Head of caudate nucleus (tissue), 42 donors: Measurements from ENCODE around the gene SPACDR.
"Not testable (repeated sequence)": the region's sequence is repeated elsewhere in the genome, so short reads cannot be mapped to it uniquely, and the experiment has no call there.

Experiments used
- DNase-seq, 42 donors: peaks; one replicate each; pipeline versions ENCODE4 v3.0.0 to v3.0.0-alpha.2; 2020 to 2021; ENCODE audit warnings: mixed read lengths in 7 of 42
- intact Hi-C: fragments of 100-400 bp; cut with DNase I; formaldehyde crosslinking; loops from one replicate; pipeline ENCODE4 v1.15.0; 2022

The SPACDR gene, protein sequence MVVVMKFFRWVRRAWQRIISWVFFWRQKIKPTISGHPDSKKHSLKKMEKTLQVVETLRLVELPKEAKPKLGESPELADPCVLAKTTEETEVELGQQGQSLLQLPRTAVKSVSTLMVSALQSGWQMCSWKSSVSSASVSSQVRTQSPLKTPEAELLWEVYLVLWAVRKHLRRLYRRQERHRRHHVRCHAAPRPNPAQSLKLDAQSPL

DNA sequence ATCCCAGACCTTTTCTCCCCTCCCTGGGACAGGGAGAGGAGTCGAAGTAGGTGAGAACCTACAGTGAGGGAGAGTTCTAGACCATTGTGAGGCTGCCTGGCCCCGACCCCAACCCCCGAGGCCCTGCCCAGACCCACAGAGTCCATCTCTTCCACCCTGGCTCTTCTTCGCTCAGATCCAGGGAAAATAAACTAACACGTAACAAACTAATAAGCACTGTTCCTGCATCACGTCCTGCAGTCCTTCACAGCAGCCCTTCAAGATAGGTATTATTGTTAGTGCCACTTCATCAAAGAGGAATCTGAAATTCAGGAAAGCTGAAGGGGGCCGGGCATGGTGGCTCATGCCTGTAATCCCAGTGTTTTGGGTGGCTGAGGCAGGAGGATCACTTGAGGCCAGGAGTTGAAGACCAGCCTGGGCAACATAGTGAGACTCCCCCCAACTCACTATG lies at the start of gene SPACDR:
Gene SPACDR, minus strand, starts transcription at position 51 of the 451 bp plus-strand sequence. CDS start 235 bp downstream, outside the sequence.
- no peak for DNase-seq
- intact Hi-C loops: no loop called here

DNA sequence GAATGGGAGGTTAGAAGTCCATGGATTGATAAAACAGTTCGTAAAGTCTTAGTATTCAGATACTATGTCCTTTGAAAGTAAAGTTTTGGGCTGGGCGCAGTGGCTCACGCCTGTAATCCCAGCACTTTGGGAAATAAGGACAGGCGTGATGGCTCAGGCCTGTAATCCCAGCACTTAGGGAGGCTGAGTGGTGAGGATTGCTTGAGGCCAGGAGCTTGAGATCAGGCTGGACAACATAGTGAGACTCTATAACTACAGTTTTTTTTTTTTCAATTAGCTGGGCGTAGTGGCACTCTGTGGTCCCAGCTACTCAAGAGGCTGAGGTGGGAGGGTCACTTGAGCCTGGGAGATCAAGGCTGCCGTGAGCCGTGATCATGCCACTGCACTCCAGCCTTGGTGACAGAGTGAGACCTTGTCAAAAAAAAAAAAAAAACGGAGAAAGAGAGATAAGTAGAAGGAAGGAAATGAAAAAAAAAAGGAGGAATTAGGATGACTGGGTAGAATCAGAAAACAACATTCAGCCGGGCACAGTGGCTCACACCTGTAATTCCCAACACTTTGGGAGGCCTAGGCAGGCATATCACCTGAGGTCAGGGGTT lies 49.3 kb upstream of the SPACDR start:
- intact Hi-C loops: no loop called here

DNA sequence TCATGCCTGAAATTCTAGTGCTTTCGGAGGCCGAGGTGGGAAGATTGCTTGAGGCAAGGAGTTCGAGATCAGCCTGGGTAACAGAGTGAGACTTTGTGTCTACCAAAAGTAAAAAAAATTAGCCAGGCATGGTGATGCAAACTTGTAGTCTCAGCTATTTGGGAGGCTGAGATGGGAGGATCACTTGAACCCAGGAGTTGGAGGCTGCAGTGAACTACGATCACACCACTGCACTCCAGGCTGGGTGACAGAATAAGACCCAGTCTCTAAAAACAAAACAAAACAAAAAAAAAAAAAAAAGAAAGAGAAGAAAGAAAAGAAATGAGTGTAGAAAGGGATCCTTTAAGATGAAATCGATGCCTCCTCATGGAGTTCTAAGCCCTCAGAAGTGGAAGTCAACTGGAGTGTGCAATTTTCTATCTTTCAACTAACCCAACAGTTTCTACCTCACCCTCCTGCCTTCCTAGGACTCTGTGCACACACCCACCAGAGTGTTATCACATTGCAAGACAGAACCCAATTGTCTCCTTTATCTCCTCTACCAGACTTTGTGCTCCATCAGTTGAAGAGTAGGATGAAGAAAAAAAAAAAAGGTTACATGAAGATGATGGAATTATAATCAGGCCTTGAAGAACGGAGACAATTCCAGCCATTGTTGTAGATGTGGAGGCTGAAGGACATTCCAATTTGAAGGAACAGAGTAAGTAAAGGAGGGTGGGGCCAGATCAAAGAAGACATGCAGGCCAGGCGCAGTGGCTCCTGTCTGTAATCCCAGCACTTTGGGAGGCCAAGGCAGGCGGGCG lies 46.6 kb upstream of the SPACDR start:
- intact Hi-C loops: no loop called here
- DNase-seq: no peak

More for the DNA sequence above, 49.3 kb upstream of the SPACDR start:
- no peak for DNase-seq

DNA sequence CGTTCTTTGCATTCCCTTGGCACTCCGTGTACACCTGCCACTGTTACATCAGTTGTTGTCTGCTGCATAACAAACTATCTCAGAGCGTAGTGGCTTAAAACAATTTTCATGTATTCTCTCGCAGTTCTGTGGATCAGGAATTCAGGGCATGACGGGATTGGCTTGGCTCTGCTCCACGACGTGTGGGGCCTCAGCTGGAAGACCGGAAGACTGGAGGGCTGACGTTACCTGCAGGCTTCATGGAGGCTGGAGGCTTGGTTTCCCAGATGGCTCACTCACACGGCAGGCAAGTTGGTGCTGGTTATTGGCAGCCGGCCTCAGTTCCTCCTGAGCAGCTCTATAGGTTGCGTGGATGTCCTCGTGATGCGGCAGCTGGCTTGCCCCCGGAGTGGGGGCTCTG lies 45.2 kb upstream of the SPACDR start:
- no peak for DNase-seq
- intact Hi-C loops: no loop called here

DNA sequence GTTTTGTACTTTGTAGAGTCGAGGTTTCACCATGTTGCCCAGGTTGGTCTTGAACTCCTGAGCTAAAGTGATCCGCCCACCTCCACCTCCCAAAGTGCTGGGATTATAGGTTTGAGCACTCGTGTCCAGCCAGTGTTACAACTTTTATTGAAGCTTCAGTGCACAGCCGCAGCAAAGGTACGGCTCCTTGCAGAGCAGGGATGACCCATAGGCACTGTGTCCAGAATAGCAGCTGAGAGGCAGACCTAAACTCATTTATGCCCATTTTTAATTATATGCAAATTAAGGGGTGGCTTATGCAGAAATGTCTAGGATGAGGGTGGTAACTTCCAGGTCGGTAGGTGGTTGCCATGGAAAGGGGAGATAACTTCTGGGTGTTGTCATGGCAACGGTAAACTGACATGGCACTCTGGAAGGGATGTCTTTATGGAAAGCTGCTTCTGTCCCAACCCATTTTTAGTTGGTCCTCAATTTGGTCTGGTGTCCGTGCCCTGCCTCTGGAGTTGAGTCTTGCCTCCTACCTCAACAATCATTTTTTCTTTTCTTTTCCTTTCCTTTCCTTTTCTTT lies 42.4 kb upstream of the SPACDR start:
- DNase-seq: peak in 14 of 42 donors; percentile 27 to 84 (median 48)
- intact Hi-C loops: no loop called here

DNA sequence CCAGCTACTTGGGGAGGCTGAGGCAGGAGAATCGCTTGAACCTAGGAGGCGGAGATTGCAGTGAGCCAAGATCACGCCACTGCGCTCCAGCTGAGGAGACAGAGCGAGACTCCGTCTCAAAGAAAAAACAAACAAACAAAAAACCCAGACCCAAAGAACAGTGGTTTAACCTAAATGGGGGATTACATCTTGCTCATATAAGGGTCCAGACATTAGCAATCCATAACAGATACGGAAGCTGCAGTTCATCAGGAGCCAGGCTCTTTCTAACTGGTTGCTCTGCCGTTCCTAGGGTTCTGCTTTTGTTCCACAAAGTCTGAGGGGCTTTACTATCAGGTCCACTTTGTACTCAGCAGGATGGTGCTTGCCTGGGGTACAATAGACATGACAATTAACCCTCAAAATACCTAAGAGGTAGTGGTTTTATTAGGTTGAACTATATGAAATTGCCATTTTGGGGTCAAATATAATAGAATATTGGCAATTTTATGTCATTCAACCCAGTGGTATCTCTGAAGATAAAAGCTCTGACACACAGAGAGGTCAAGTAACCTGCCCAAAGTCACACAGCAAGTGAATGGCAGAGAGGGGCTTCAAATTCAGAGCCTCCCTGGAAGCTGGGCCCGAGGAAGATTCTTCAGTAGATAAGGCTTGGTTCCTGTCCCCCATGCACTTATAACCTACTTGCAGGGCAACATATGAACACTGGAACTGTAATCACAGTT lies 41.0 kb upstream of the SPACDR start:
- no peak for DNase-seq
- intact Hi-C loops: no loop called here

DNA sequence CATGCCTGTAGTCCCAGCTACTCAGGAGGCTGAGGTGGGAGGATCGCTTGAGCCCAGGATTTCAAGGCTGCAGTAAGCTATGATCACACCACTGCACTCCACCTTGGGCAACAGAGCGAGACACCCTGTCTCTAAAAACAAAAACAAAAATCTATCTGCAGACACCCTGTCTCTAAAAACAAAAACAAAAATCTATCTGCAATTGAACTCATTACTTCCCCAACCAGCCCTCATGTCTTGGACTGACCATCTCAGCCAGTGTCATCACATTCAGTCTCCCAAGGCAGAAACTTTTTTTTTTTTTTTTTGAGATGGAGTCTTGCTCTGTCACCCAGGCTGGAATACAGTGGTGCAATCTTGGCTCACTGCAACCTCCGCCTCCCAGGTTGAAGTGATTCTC lies 40.0 kb upstream of the SPACDR start:
- intact Hi-C loops: not testable (repeated sequence)

DNA sequence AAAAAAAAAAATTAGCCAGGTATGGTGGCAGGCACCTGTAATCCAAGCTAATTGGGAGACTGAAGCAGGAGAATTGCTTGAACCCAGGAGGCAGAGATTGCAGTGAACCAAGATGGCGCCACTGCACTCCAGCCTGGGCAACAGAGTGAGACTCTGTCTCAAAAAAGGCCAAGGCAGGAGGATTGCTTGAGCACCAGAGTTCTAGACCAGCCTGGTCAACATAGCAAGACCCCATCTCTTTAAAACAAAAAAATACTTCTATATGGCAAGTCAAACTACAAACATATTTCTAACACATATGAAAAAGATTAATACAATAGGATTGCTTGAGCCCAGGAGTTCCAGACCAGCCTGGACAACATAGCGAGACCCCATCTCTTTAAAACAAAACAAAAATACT lies 36.7 kb upstream of the SPACDR start:
- intact Hi-C loops, DNase-seq: not testable (repeated sequence)

More for the DNA sequence above, 40.0 kb upstream of the SPACDR start:
- DNase-seq: not testable (repeated sequence)

DNA sequence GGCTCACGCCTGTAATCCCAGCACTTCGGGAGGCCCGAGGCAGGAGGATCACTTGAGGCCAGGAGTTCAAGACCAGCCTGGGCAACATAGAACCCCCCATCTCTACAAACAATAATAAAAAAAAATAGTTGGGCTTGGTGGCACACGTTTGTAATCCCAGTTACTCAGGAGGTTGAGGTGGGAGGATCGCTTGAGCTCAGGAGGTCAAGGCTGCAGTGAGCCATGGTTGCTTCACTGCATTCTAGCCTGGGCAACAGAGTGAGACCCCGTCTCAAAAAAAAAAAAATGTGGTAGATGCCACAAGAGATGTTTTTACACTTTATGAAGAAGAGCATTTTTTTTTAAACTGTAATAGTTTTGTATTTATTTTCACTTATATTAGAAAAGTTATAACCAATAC lies 32.4 kb upstream of the SPACDR start:
- intact Hi-C loops: no loop called here
- no peak for DNase-seq

DNA sequence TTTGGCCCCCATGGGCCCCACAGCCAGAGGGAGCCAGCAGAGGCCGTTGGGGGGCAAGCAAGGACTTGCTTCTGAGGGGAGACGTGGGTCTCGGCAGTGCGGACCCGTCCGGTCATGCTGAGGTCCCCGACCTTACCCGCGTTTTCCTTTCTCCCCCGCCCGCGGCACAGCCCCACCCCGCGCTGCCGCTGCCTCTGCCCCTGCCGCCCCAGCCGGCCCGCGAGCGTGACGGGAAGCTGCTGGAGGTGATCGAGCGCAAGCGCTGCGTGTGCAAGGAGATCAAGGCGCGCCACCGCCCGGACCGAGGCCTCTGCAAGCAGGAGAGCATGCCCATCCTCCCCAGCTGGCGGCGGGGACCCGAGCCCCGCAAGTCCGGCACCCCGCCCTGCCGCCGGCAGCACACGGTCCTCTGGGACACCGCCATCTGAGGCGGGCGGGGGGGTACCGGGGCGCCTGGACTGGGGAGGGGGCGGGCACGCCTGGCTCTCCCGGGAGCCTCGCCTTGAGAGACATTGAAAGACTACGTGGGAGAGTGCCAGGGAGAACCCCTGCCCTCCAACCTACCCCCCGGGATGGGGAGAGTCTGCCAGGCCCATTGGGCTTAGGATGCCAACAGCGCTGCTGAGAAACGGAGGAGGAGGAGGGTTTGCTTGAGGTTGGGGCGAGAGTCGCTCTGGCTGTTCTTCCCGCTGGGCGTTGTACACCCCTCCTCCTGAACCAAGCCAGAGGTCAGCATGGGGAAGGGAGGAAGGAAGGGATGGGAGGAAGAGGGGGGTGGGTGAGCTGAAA lies 29.6 kb upstream of the SPACDR start:
- intact Hi-C loops: no loop called here
- peak in 39 of 42 donors; percentile 45 to 83 (median 71) for DNase-seq

DNA sequence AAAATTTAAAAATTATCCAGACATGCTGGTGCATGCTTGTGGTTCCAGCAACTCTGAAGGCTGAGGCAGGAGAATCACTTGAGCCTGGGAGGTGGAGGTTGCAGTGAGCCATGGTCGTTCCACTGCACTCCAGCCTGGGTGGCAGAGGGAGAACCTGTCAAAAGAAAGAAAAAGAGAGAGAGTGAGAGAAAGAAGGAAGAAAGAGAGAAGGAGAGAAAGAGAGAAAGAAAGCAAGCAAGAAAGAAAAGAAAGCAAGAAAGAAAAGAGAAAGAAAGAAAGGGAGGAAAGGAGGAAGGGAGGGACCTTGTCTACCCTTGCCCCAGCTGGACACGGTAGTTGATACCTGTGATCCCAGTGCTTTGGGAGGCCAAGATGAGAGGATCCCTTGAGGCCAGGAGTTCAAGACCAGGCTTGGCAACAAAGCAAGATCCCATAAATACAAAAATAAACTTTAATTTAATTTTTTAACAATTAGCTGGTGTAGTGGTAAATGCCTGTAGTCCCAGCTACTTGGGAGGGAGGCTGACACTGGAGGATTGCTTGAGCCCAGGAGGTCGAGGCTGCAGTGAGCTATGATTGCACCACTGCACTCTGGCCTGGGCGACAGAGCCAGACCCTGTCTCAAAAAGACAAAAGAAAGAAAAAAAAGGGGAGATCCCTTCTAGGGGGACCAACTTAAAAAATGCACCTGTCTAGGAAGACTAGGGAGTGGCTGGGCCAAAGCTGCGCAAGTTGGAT lies 28.8 kb upstream of the SPACDR start:
- intact Hi-C loops: no loop called here
- DNase-seq: no peak

DNA sequence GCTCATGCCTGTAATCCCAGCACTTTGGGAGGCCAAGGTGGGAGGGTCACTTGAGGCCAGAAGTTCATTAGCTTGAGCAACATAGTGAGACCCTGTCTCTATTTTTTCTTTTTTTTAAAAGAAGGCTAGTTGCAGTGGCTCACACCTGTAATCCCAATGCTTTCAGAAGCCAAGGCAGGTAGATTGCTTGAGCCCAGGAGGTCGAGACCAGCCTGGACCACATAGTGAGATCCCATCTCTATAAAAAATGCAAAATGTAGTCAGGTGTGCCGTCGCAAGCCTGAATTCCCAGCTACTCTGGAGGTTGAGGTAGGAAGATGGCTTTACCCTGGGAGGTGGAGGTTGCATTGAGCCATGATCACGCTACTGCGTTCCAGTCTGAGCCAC lies 27.1 kb upstream of the SPACDR start:
- no peak for DNase-seq
- intact Hi-C loops: no loop called here

DNA sequence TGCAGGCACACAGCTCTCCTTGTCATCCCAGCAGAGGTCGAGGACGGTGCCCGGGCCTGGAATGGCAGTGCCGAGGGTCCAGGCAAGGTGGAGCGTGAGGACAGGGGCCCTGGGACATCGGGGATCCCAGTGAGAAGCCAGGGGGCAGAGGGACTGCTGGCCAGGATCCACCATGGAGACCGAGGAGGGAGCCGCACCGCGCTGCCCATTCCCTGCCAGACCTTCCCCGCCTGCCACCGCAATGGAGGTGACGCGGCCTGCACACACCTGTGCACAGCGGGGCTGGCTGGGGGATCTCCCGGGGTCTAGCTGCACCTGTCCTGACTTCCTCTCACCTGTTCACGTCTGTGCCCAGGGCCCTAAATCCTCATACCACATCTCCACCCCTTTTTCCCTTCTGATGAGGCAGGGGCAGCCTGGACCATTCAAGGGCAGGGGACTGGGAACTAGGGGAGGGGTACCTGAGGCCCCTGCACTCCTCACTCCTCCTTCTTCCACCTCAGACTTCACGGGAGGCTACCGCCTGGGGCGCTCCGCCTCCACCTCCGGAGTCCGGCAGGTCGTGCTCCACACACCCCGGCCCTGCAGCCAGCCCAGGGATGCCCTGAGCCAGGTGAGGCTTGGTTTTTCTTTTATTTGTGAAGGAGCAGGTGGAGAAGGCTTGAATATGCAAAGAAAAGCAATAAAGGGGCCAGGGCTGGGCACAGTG lies 26.6 kb upstream of the SPACDR start:
- intact Hi-C loops: no loop called here

DNA sequence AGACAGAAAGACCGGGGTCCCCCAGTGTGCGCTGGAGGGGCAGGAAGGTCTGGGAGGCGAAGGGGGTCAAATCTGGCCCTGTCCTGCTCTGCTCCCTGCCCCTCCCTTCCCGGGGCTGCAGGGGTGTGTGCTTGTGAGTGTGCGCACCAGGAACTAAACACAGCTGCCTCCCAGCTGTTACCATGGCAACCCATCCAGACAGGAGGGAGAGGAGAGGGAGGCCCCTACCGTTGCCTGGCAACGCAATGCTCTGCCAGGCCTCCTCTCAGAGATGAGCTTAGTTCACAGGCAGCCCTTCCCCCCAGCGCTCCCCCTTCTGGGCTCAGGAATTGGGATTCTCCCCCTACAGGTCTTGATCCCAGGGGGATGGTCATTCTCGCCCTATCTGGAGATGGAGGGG lies 25.8 kb upstream of the SPACDR start:
- intact Hi-C loops: no loop called here
- DNase-seq: peak; percentile 89 to 100 (median 97)

More for the DNA sequence above, 26.6 kb upstream of the SPACDR start:
- no peak for DNase-seq

DNA sequence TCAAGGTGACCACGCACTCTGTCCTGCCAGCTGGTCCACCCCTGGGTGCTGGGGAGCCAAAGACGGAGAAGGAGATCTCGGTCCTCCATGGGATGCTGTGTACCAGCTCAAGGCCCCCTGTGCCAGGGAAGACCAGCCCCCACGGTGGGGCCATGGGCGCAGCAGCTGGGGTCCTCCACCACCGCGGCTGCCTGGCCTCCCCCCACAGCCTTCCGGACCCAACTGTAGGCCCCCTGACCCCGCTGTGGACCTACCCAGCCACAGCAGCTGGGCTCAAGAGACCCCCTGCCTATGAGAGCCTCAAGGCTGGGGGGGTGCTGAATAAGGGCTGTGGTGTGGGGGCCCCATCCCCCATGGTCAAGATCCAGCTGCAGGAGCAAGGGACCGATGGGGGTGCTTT lies 25.1 kb upstream of the SPACDR start:
- intact Hi-C loops: no loop called here

DNA sequence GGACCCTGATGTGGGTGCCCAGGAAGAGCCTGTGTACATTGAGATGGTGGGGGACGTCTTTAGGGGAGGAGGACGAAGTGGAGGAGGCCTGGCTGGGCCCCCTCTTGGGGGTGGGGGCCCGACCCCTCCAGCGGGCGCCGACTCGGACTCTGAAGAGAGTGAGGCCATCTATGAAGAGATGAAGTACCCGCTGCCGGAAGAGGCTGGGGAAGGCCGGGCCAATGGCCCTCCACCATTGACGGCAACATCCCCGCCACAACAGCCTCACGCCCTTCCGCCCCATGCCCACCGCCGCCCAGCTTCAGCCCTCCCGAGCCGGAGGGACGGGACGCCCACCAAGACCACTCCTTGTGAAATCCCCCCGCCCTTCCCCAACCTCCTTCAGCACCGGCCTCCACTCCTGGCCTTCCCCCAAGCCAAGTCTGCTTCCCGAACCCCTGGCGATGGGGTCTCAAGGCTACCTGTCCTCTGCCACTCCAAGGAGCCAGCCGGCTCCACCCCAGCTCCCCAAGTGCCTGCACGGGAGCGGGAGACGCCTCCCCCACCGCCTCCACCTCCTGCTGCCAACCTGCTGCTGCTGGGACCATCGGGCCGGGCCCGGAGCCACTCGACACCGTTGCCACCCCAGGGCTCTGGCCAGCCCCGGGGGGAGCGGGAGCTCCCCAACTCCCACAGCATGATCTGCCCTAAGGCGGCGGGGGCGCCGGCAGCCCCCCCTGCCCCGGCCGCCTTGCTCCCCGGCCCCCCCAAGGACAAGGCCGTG lies 24.5 kb upstream of the SPACDR start:
- intact Hi-C loops: no loop called here
- DNase-seq: no peak

More for the DNA sequence above, 25.1 kb upstream of the SPACDR start:
- DNase-seq: no peak
